NB4 (cell line): ENCODE measurements around the gene GARS1.

Experiments used
- POLR2A ChIP-seq: IDR thresholded peaks from 2 replicates; pipeline ENCODE4 v1.6.1; 2011; ENCODE audit warnings: mild to moderate bottlenecking; ENCODE audit not compliant: insufficient read length; ENCODE audit errors: extremely low read depth
- TF ChIP-seq, protein P1 (sequence below): IDR thresholded peaks from one replicate; pipeline ENCODE4 v1.5.1; 2012; ENCODE audit warnings: low read depth, low read length
- TF ChIP-seq, protein P2 (sequence below): IDR thresholded peaks from 2 replicates; pipeline ENCODE4 v1.6.1; 2011; ENCODE audit warnings: low read depth, low read length

DNA sequence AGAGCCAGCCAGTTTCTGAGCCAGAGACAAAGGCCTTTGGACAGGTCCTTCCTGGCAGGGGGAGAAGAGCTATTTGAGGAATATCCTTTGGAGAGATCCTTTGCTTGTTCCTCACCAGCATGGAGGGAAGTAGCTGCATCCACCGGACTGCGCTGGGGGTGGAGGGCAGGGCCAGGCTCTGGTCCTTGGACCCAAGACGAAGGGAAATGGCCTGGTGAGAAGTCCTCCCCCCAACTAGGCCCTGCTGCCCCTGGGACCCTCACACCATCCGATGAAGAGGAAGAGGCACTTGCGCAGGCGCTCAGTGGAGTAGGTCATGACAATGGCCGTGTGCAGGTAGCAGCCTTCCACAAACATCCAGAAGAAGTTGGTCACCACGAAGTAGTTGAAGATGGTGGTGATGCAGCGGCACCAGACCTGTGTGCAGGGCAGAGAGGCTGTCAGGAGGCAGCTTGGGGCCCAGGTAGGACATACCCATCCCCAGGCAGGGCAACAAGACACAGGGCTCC is 67.8 kb downstream of the GARS1 start:
- TF ChIP-seq, protein P1, sequence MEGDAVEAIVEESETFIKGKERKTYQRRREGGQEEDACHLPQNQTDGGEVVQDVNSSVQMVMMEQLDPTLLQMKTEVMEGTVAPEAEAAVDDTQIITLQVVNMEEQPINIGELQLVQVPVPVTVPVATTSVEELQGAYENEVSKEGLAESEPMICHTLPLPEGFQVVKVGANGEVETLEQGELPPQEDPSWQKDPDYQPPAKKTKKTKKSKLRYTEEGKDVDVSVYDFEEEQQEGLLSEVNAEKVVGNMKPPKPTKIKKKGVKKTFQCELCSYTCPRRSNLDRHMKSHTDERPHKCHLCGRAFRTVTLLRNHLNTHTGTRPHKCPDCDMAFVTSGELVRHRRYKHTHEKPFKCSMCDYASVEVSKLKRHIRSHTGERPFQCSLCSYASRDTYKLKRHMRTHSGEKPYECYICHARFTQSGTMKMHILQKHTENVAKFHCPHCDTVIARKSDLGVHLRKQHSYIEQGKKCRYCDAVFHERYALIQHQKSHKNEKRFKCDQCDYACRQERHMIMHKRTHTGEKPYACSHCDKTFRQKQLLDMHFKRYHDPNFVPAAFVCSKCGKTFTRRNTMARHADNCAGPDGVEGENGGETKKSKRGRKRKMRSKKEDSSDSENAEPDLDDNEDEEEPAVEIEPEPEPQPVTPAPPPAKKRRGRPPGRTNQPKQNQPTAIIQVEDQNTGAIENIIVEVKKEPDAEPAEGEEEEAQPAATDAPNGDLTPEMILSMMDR: no peak
- TF ChIP-seq, protein P2, sequence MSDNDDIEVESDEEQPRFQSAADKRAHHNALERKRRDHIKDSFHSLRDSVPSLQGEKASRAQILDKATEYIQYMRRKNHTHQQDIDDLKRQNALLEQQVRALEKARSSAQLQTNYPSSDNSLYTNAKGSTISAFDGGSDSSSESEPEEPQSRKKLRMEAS: no peak
- TF ChIP-seq POLR2A: no peak
